ENCODE measurements around the gene STMN1.

STMN1 gene

GRCh38 chr1:25861316-25862286 lies 44.6 kb downstream of the STMN1 start:
- Histone ChIP-seq H3K9me3 (ENCODE audit: control insufficient read depth, low read length) (no peaks in the 10 kb centered on the region), H3K4me1 (ENCODE audit: control insufficient read depth, insufficient read depth, low read length, poor library complexity, severe bottlenecking) (peaks cover 7% of the 10 kb centered on the region), H3K27ac (ENCODE audit: insufficient read depth, low read length, poor library complexity, severe bottlenecking) (no peak overlapping the region), H3K4me3 (ENCODE audit: insufficient read depth, low read depth, low read length, poor library complexity, severe bottlenecking) (no peak overlapping the region), H3K27me3 (replicated peaks; ENCODE audit: control insufficient read depth, insufficient read depth, low read length, poor library complexity, severe bottlenecking) (no peaks in the 10 kb centered on the region), H3K36me3 (ENCODE audit: control insufficient read depth, insufficient read depth, low read length) (no peaks in the 10 kb centered on the region)
- DNase-seq: no peak

GRCh38 chr1:25858906-25859789 lies 47.1 kb downstream of the STMN1 start, which contains the start of gene AUNIP:
AUNIP (minus strand) TSS chr1:25859457; CDS start chr1:25859357, 100 bp downstream.
- H3K9me3 ChIP-seq (ENCODE audit: control insufficient read depth, low read length): no peaks in the 10 kb centered on the region
- no peaks in the 10 kb centered on the region for H3K36me3 ChIP-seq (ENCODE audit: control insufficient read depth, insufficient read depth, low read length)
- peak within 1 kb of the TSS; percentile 55 for H3K4me3 ChIP-seq (ENCODE audit: insufficient read depth, low read depth, low read length, poor library complexity, severe bottlenecking)
- peak; percentile 77 to 81 (median 77) for DNase-seq
- H3K4me1 ChIP-seq (ENCODE audit: control insufficient read depth, insufficient read depth, low read length, poor library complexity, severe bottlenecking): peaks cover 7% of the 10 kb centered on the region
- H3K27me3 ChIP-seq (replicated peaks; ENCODE audit: control insufficient read depth, insufficient read depth, low read length, poor library complexity, severe bottlenecking): no peaks in the 10 kb centered on the region
- peak within 1 kb of the TSS; percentile 68 for H3K27ac ChIP-seq (ENCODE audit: insufficient read depth, low read length, poor library complexity, severe bottlenecking)

DNA sequence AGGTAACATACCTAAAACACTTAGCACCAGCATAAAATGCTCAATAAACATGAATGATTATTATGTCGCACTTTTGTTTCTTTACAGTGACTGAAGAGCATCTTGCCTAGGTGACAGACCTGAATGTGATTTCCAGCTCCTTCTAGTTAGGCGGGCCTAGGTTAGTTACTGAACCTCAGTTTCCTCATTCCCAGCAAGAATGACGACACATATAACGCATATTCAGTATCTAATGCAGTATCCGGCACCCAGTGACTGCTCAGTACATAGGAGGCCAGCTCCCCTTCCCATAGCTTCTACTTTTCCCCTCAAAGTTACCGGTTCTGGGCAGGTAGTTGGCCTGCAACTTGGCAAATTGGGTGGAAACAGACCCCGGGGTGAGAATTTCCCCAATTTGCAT lies 47.7 kb downstream of the STMN1 start:
- H3K4me3 ChIP-seq (ENCODE audit: insufficient read depth, low read depth, low read length, poor library complexity, severe bottlenecking): peak overlapping the region; percentile 55
- H3K27ac ChIP-seq (ENCODE audit: insufficient read depth, low read length, poor library complexity, severe bottlenecking): no peak overlapping the region

GRCh38 chr1:25856856-25857255 lies 49.4 kb downstream of the STMN1 start:
- no peak overlapping the region for H3K27ac ChIP-seq (ENCODE audit: insufficient read depth, low read length, poor library complexity, severe bottlenecking)

More for the DNA sequence above, 47.7 kb downstream of the STMN1 start:
- H3K4me1 ChIP-seq (ENCODE audit: control insufficient read depth, insufficient read depth, low read length, poor library complexity, severe bottlenecking): peaks cover 7% of the 10 kb centered on the region
- no peaks in the 10 kb centered on the region for H3K36me3 ChIP-seq (ENCODE audit: control insufficient read depth, insufficient read depth, low read length)
- no peak for DNase-seq
- no peaks in the 10 kb centered on the region for H3K9me3 ChIP-seq (ENCODE audit: control insufficient read depth, low read length)
- no peaks in the 10 kb centered on the region for H3K27me3 ChIP-seq (replicated peaks; ENCODE audit: control insufficient read depth, insufficient read depth, low read length, poor library complexity, severe bottlenecking)

DNA sequence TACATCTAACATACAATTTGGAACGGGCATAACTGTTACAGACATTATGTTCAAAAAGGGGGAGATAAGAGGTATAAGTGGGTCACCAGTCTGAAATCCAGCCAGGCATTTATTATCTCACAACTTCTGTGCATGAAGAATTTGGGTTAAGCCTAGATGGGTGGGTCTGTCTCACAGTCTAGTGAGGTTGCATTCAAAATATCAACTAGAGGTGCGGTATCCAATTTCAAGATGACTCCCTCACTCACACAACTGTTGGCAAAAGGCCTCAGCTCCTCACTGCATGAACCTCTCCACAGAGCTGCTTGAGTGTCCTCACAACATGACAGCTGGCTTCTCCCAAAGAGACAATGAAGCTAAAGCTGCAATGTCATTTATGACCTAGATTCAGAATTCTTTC lies 51.7 kb downstream of the STMN1 start:
- Histone ChIP-seq H3K4me1 (ENCODE audit: control insufficient read depth, insufficient read depth, low read length, poor library complexity, severe bottlenecking) (peaks cover 7% of the 10 kb centered on the region), H3K27ac (ENCODE audit: insufficient read depth, low read length, poor library complexity, severe bottlenecking) (no peak overlapping the region), H3K9me3 (ENCODE audit: control insufficient read depth, low read length) (no peaks in the 10 kb centered on the region), H3K27me3 (replicated peaks; ENCODE audit: control insufficient read depth, insufficient read depth, low read length, poor library complexity, severe bottlenecking) (no peaks in the 10 kb centered on the region), H3K36me3 (ENCODE audit: control insufficient read depth, insufficient read depth, low read length) (no peaks in the 10 kb centered on the region), H3K4me3 (ENCODE audit: insufficient read depth, low read depth, low read length, poor library complexity, severe bottlenecking) (no peak overlapping the region)
- DNase-seq: no peak

More at GRCh38 chr1:25856856-25857255, 49.4 kb downstream of the STMN1 start:
- no peak overlapping the region for H3K4me3 ChIP-seq (ENCODE audit: insufficient read depth, low read depth, low read length, poor library complexity, severe bottlenecking)
- H3K9me3 ChIP-seq (ENCODE audit: control insufficient read depth, low read length): no peaks in the 10 kb centered on the region
- no peaks in the 10 kb centered on the region for H3K36me3 ChIP-seq (ENCODE audit: control insufficient read depth, insufficient read depth, low read length)
- no peaks in the 10 kb centered on the region for H3K27me3 ChIP-seq (replicated peaks; ENCODE audit: control insufficient read depth, insufficient read depth, low read length, poor library complexity, severe bottlenecking)
- H3K4me1 ChIP-seq (ENCODE audit: control insufficient read depth, insufficient read depth, low read length, poor library complexity, severe bottlenecking): peaks cover 7% of the 10 kb centered on the region
- no peak for DNase-seq

Measured in effector memory CD4-positive, alpha-beta T cell (primary cell).